ENCODE data around the gene GRHL1.

GRCh38 chr2:10022445-10022844 lies 71.0 kb downstream of the GRHL1 start:
- TF ChIP-seq CTCF (IDR thresholded peaks at IDR 0.05; ENCODE audit: low read depth, low read length) (no peak), EZH2phosphoT487 (IDR thresholded peaks at IDR 0.05; ENCODE audit: low read depth) (no peak)
